ENCODE data around the gene PLA2G7.

- TF ChIP-seq CTCF (IDR thresholded peaks at IDR 0.05) (no peak), POLR2A (IDR thresholded peaks at IDR 0.05) (no peak)
These were observed 46.2 kb downstream of the PLA2G7 start for GRCh38 chr6:46688966-46689335.
